RPMI7951 (cell line): Measurements from ENCODE around the gene KLK8. TPM values are rescaled to one million over a fixed set of nuclear protein-coding genes. Genes with fewer than 3 reads are reported as not detected.
"Not testable (repeated sequence)": the region's sequence is repeated elsewhere in the genome, so short reads cannot be mapped to it uniquely, and the experiment has no call there.

Experiments
- DNase-seq: peaks from one replicate; pipeline ENCODE4 v3.0.0-alpha.2; 2012; ENCODE audit warnings: low read depth
- total RNA-seq: library from RNA; depleted of rRNA; stranded (reverse); fragments of >200 nt; shearing (Covaris generic); gene quantifications from 2 replicates; pipeline ENCODE4 v1.2.3, GENCODE V29; 2014

Gene KLK8
- total RNA-seq, 1 experiment from 2014 or later, result not detected

DNA sequence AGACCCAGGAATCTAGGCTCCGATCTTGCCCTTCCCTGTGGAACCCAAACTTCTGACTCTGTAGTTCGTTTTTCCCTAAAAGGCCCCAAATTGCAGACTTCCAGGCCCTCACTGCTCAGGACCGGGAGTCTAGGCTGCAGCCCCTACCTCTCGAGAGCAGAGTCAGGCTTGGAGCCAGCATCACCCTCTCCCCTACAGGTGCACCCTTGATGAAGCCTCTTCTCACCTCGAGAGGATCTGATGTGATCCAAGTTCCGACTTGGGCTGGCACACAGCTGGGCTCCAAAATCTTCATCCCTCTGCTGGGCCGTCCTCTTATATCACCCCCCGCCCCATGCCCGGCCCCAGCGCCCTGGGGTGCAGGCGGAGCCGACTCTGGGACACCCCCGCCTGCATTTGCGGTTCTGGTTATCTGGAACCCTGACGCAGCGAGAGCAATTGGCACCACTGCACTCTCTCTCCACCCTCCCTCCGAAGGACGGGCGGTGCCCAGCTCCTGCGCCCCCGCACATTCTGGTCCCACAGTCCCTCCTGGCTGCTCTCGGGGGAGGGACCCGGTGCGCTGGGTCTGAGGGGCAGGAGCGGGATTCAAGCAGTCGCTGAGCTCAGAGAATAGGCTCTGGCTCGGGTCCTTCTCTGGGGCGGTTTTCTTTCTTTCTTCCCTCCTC lies 17.6 kb downstream of the KLK8 start, which contains the start of gene KLK7:
KLK7 (minus strand) TSS at position 293 of the 668 bp plus-strand sequence. CDS start 1,518 bp downstream, outside the sequence.
- DNase-seq, result no peak

DNA sequence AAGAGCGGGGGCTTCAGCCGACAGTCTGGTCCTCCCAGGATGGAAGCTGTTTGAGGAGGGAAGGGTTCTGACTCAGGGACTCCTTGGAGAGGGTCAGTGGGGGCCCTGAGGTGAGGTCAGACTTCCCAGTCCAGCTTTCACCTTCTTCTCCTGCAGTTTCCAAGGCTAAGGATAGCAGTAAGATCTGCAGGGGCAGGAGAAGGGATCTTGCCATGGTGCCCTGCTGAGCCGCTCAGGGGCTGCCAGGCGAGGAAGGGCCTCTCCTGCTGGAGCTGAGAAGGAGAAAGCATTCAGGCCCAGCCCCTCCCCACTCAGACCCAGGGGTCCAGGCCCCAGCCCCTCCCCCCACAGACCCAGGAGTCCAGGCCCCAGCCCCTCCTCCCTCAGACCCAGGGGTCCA lies 19.2 kb downstream of the KLK8 start:
- no peak for DNase-seq

DNA sequence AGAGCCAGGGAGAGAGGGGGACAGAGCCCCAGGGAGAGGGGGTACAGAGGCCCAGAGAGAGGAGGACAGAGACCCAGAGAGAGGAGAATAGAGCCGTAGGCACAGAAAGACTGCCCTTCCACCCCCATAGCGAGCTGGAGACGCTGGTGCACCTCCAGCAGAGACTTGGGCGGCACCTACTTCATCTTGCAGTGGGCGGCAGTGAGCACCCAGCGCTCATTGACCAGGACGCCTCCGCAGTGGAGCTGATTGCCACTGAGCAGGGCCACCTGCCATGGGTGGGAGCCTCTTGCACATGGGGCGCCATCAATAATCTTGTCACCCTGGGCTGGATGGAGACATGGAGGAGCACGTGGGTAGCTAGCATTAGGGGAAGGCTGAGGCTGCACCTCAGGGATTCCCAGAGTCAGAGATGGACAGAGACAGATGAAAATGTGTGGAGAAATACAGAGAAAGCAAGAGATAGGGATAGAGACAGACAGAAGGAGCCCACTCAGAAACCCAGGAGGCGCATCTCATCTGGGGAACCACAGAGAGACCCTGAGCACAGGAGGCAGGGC lies 19.7 kb downstream of the KLK8 start:
- DNase-seq, result no peak

- DNase-seq, result no peak
Observed at GRCh38 chr19:50980208-50980607, 21.2 kb downstream of the KLK8 start.

DNA sequence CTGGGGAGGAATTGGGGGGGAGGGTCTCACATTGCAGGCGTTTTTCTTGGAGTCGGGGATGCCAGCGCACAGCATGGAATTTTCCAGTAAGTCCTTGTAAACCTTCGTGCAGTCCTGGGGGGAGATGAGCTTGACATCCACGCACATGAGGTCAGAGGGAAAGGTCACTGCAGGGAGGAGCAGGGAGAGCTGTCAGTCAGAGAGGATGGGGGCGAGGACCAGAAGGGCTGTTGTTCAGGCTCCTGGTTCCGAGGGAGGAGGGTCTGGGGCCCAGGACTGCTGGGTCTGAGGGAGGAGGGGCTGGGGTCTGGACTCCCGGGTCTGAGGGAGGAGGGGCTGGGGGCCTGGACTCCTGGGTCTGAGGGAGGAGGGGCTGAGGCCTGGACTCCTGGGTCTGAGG lies 21.6 kb downstream of the KLK8 start:
- DNase-seq, result no peak

DNA sequence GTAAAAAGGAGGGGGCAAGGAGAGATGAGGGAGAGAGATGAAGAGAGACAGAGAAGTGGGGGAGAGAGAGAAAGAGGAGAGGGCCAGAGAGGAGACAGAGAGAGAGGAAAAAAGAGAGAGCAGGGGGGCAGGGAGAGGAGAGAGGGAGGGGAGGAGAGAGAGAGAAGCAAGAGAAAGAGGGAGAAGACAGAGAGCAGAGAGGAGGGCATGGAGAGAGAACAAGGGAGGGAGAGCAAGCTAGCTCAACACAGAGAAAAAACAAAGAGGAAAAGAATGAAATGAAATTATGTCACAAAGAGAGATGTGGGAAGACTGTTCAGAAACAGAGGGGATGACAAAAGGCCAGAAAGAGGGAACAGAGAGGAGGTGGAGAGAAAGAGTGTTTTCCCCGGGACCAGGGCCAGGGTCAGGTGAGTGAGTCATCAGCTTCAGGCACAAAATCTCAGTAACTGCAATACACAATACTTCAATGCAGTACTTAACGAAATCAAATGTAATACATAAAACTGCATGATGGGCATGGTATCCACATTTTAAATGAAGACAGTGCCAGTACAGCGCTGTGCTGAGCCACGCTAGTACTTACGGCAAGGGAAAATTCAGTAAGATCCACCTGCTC lies 22.5 kb downstream of the KLK8 start:
- no peak for DNase-seq

GRCh38 chr19:50977626-50978025 lies 23.8 kb downstream of the KLK8 start:
- DNase-seq, result no peak

DNA sequence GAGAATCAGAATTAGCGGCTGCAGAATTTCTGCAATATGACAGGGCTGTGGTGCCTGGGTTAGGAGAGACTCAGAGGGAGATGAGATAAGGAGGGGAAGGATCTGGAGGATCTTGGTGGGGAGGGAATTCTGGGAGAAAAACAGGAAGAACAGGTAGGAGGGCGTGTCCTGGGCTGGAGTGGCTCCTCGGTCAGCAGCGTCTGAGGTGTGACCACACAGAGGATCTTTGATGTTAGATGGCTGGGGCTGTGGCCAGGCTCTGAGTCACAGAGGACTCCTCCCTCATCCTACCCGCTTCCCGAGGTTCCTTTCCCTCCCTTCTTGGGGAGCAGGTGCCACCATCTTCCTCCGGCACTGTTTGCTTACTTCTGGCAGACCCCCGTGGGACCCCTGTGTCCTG lies 25.6 kb downstream of the KLK8 start:
- DNase-seq, result peak; percentile 16

DNA sequence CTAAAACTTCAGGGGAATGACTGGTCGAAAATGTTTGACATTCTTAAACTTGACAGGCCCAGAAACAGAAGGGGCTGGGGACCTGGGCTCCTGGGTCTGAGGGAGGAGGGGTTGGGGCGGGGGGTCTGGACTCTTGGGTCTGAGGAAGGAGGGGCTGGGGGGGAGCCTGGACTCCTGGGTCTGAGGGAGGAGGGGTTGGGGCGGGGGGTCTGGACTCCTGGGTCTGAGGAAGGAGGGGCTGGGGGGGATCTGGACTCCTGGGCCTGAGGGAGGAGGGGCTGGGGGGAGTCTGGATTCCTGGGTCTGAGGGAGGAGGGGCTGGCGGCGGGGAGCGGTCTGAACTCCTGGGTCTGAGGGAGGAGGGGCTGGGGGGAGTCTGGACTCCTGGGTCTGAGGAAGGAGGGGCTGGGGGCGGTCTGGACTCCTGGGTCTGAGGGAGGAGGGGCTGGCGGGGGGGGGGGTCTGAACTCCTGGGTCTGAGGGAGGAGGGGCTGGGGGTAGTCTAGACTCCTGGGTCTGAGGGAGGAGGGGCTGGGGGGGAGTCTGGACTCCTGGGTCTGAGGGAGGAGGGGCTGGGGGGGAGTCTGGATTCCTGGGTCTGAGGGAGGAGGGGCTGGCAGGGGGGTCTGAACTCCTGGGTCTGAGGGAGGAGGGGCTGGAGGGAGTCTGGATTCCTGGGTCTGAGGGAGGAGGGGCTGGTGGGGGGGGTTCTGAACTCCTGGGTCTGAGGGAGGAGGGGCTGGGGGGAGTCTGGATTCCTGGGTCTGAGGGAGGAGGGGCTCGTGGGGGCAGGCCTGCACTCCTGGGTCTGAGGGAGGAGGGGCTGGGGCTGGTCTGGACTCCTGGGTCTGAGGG lies 26.5 kb downstream of the KLK8 start:
- no peak for DNase-seq

DNA sequence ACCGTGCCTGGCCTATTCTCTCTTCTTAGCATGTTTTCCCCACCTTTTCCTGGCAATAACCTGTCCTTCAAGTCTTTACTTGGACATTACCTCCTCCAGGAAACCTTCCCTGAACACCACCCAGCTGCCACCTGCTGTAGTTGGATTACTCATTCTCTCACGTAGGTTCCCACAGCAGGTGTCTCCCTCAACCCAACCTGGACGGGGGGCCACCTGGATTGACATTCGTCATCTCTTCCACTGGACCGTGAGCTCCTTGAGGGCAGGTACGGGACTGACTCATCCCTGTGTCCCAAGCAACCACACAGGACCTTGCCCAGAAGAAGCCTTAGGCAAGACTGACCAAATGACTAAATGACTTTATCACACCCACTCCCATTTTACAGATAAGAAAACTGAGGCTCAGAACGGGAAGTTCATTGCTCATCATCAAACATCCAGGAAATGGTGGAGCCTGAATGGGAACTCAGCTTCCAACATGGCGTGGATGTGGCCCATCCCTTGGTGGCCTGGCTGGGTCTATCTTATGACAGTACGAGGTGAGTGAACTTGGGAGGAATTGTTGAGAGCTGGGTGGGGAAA lies 28.5 kb downstream of the KLK8 start:
- DNase-seq, result no peak

DNA sequence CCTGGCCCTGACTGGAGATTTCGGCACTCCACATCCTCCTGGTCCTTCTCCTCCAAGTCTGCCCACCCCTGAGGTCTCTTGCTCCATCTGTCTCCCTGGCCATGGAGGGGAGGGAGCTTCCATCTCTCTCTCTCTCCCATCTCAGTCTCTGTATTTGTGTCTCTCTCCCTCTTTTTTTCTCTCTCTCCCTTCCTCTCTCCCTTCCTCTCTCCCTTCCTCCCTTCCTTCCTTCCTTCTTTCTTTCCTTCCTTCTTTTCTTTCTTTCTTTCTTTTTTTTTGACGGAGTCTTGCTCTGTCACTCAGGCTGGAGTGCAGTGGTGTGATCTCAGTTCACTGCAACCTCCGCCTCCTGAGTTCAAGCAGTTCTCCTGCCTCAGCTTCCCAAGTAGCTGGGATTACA lies 31.6 kb downstream of the KLK8 start:
- DNase-seq, result not testable (repeated sequence)

GRCh38 chr19:50969413-50969760 lies 32.0 kb downstream of the KLK8 start, which contains the start of gene KLK6:
TSS of gene KLK6 (minus strand) at chr19:50969591. CDS start at chr19:50968104, 1,487 bp downstream.
- no peak for DNase-seq

- DNase-seq, result no peak
Observed at GRCh38 chr19:50968716-50969412, 32.5 kb downstream of the KLK8 start.

- no peak for DNase-seq
Observed at GRCh38 chr19:50967929-50968715, 33.3 kb downstream of the KLK8 start.

GRCh38 chr19:50964266-50964665 lies 37.1 kb downstream of the KLK8 start:
- no peak for DNase-seq

GRCh38 chr19:50963381-50963780 lies 38.0 kb downstream of the KLK8 start:
- DNase-seq, result no peak

DNA sequence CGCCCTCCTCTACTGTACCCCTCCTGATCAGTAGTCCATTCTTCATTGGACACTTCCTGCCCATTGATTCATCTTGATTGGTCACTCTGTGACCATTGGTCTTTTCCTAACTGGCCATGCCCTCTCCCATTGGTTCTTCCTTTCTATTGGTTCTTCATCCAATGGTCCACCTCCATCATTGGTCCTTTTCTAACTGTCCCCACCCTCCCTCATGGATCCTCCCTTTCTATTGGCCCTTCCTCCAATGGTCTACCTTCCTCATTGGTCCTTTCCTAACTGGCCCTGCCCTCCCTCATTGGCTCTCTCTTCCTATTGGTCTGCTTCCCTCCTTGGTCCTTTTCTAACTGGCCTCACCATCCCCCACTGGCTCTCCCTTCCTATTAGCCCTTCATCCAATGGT lies 39.2 kb downstream of the KLK8 start:
- DNase-seq, result no peak

DNA sequence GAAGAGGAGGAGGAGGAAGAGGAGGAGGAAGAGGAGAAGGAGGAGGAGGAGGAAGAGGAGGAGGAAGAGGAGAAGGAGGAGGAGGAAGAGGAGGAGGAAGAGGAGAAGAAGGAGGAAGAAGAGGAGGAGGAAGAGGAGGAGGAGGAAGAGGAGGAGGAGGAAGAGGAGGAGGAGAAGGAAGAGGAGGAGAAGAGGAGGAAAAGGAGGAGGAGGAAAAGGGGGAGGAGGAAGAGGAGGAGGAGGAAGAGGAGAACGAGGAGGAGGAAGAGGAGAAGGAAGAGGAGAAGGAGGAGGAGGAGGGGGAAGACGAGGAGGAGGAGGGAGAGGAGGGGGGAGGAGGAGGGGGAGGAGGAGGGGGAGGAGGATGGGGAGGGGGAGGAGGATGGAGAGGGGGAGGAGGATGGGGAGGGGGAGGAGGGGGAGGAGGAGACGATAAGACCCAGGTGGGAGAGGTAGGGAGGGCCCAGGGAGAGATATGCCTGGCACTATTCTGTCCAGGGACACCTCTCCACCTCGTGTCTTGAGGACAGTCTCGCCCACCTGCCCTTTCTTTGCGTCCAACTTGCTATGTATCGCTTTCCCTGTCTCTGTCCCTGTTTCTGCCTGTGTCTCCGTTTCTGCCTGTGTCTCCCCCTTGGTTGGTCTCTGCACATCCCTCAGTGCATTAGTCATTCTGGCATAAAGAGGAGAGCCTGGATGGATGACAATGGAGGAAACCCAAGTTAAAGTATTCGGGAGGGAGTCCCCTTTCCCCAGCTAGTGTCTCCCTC lies 41.5 kb downstream of the KLK8 start:
- peak; percentile 29 for DNase-seq

DNA sequence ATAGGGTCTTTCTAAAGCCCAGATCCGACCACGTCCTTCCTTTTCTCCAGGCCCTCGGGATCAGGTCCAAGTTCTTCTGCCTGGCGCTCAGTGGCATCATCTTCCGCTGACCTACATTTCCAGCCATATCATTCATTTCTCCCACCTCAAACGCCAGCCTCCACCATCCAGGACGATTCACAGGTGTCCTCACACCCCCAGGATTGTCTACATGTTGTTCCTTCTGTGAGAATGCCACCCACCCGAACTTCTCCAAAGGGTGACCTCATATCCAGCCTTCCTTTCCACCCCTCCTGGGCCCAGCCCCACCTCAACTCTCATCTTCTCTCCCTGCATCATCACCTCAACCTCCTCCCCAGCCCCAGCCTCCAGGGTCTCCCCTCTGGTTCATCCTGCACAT lies 43.8 kb downstream of the KLK8 start:
- DNase-seq, result no peak

DNA sequence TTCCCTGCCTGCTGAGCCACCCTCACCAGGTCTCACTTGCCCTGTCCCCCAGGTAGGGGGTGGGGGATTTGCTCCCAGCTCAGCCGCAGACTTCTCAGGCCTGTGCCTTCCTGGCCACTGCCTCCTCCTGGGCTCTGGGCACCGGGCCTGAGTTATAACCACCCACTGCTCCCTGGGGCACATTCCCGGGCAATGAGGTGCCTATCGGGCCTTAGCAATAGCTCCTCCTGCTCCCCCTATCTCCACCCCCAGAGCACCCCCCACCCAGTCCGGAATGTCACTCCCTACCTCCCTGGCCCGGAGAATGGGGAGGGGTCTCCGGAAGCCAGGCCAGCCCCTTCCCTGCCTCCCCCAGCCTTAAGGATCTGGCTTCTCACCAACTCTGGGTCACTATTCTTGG lies 48.5 kb downstream of the KLK8 start, which contains the start of gene KLK5:
KLK5 (minus strand) TSS at position 129 of the 400 bp plus-strand sequence. CDS start 381 bp downstream, outside the sequence.
- no peak for DNase-seq
